GM12873 (cell line): ENCODE results near the gene GADL1.

ENCODE experiments used
- CTCF ChIP-seq: IDR thresholded peaks from 2 replicates; pipeline ENCODE4 v1.5.1; 2012; ENCODE audit warnings: low read depth, mild to moderate bottlenecking, moderate library complexity, low read length, control low read depth; ENCODE audit not compliant: insufficient read depth; ENCODE audit errors: missing control alignments

The GADL1 gene

GRCh38 chr3:30724863-30725262 is 169.6 kb downstream of the GADL1 start:
- TF ChIP-seq CTCF: no peak

GRCh38 chr3:30723211-30723610 is 171.2 kb downstream of the GADL1 start:
- no peak for TF ChIP-seq CTCF

GRCh38 chr3:30721314-30721634 is 173.2 kb downstream of the GADL1 start:
- no peak for TF ChIP-seq CTCF

- no peak for TF ChIP-seq CTCF
These were observed 173.7 kb downstream of the GADL1 start for GRCh38 chr3:30720586-30721313.

GRCh38 chr3:30719536-30719935 is 174.9 kb downstream of the GADL1 start:
- TF ChIP-seq CTCF: no peak

- no peak for TF ChIP-seq CTCF
These were observed 180.5 kb downstream of the GADL1 start for GRCh38 chr3:30713885-30714503.

GRCh38 chr3:30712991-30713390 is 181.5 kb downstream of the GADL1 start:
- TF ChIP-seq CTCF: no peak
